Activated CD4-positive, CD25-positive, alpha-beta regulatory T cell (primary cell): Measurements from ENCODE around the gene TRIM10.
"Not testable (repeated sequence)": the region's sequence is repeated elsewhere in the genome, so short reads cannot be mapped to it uniquely, and the experiment has no call there.

Experiments used
- DNase-seq, 4 experiments: peaks; one replicate each; lab custom pipeline; 2025; lab: John Stamatoyannopoulos, UW

The TRIM10 gene

DNA sequence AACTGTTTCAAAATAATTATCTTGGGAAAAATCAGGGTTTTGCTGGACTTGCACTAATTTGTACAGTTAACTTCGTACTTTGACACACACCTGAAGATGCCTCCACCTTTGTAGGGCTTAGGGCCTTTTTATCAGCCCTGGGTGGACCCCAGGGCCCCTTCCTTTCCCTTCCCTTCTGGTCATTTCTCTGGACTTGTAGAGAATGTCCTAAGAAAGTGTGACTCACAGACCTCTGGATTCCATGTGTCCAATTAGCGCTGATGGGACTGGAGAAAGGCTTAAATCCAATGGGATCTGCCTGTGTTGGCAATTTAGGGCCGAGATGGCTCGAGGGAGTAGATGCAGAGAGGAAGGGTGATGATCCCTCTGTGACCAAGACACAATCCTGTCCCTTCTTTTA is 11.7 kb upstream of the TRIM10 start:
- no peak for DNase-seq

DNA sequence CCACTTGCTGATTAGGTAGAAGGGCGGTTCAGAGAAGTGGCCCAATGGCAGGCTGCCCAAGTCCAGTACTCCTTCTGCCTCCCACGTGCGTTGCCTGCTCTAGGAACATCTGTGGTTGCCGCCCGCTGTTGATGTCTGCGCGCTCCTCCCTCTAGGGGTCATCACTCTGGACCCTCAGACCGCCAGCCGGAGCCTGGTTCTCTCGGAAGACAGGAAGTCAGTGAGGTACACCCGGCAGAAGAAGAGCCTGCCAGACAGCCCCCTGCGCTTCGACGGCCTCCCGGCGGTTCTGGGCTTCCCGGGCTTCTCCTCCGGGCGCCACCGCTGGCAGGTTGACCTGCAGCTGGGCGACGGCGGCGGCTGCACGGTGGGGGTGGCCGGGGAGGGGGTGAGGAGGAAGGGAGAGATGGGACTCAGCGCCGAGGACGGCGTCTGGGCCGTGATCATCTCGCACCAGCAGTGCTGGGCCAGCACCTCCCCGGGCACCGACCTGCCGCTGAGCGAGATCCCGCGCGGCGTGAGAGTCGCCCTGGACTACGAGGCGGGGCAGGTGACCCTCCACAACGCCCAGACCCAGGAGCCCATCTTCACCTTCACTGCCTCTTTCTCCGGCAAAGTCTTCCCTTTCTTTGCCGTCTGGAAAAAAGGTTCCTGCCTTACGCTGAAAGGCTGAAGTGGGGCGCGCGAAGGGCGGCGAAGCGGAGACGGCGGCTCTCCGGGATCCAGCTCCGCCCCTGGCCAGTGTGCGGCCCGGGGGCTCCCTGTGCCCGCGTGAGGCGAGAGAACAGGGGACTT is 10.9 kb upstream of the TRIM10 start:
- DNase-seq = no peak

- DNase-seq = no peak
Measured at GRCh38 chr6:30169658-30170614, 8.9 kb upstream of the TRIM10 start.

- DNase-seq = no peak
Measured at GRCh38 chr6:30168741-30169140, 7.7 kb upstream of the TRIM10 start.

DNA sequence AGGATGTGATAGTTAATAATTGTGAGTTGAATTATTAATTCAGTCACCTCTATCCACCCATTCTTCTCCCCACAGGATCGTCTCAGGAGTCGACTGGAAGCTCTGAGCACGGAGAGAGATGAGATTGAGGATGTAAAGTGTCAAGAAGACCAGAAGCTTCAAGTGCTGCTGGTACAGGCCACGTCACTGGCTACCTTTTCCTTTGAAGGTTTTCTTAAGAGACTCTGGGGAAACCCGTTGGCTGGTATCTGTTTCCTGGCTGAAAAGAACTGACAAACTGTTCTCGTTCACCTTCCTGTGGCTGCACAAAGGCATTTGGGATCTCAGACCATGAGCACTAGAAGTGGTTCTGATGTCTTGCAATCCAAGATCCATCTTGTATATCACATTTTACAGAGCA is 6.1 kb upstream of the TRIM10 start:
- DNase-seq = no peak

- DNase-seq = not testable (repeated sequence)
Measured at GRCh38 chr6:30165238-30165637, 4.2 kb upstream of the TRIM10 start.

DNA sequence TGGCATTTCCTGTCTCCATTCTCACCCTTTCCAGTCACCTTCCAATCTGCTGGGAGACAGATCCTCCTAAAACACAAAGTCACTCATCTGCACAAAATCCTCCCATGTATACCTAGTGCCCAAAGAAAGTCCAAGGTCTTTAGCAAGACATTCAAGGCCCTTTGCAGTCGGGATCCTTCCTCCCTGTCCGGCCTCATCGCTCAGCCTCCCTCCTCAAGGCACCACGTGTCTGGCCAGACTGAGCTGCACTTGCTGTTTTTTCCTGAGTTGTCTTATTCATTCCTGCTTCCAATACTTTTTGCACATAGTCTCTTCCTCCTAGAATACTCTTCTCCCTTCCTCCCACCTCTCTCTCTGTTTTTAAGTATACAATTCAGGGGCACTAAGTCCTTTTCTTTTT is 3.7 kb upstream of the TRIM10 start:
- DNase-seq = no peak

DNA sequence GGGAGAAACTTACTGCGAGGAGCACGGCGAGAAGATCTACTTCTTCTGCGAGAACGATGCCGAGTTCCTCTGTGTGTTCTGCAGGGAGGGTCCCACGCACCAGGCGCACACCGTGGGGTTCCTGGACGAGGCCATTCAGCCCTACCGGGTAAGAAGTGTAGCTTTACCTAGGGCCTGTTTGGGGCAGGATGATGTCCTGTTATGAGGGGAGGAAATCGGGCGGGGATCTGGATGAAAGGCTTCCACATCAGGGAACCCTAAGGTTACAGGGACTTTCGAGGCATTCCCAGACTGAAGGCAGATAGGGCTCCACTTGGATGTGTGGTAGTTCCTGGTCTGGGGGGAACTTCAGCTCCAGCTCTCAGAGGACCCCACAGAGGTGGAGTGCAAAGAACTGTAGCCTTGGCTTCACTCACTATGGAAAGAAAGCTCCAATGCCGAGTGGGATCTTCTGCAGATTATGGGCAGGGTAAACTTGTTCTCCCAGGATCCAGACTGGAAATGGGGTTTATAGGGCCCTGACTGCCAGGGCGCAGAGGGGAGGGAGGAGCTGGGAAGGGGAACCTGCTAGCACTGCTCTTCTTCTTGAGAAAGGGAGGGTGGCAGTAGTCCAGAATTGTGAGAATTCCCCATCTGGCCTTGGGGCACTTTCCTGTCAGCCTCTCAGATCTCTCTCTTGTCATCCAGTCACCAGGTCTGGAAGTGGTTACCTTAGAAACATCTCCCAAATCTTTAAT is 3.1 kb upstream of the TRIM10 start:
- DNase-seq = no peak

GRCh38 chr6:30163090-30163917 is 2.3 kb upstream of the TRIM10 start, which contains the start of gene TRIM15:
TSS of gene TRIM15 (plus strand) at chr6:30163546. CDS start at chr6:30163685, 139 bp downstream.
- peak in 2 of 4 experiments; percentile 14 to 28 for DNase-seq

DNA sequence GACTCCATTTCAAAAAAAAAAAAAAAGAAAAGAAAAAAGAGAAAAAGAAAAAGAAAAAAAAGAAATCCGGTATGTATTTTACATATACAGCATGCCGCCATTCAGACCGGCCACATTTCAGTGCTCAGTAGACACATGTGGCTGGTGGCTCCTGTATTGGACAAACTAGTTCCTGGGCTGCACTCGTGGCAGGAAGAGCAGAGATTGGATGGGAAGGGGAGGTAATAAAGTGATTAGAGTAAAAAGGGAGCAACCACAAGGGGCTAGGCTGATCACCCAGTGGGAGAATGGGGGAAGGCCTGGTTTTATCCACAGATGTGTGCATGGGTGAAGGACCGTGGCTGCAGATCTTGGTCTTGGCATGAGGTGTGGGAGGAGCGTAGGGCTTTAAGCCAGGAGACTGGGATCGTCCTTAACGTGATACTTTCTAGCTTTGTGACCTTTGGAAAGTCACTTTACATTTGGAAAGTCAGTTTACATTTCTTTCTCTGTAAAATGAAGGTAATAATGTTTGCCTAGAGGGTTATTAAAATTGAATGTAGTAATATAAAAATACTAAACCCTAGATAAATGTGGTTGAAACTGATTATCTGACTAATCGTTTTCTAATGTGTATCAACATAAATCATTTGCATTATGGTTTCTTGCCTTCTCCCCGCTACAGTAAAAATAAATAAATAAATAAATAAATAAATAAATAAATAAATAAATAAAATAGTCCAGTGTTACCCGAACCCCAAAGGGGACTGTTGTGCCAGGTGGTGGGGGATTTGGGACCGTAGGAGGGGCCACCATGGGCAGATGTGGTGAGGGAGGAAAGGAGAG is 1.5 kb upstream of the TRIM10 start:
- DNase-seq = no peak

DNA sequence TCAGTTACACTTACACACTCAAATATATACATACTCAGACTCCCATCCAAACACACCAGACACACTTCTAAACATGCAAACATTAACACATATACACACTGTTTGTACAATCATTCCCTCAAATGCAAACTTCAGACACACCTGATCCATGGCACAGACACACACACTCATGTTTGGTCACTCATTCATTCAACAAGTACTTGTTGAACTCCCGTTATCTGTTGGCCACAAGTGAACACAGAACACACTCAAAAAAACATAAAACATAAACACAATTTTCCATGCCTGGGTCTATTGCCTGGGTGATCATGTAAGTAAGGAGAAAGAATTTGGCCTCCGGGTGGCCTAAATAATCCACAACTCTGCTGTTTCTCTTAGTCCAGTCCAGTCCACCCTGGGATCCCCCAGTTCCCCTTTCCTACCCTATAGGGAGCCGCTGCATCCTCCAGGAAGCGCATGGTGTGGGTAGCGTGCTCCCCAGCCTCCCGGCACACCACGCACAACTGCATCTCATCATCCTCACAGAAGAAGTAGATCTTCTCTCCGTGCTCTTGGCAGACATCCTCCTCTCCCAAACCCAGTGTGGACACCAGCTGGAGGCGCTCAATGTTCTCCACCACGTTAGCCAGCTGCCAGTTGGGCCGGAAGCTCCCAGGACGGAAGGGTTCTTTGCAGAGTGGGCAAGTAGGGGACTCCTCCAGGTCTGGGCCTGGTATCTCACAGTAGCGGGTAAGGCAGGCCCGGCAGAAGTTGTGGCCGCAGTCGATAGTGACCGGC is 815 bp downstream of the TRIM10 start:
- no peak for DNase-seq

DNA sequence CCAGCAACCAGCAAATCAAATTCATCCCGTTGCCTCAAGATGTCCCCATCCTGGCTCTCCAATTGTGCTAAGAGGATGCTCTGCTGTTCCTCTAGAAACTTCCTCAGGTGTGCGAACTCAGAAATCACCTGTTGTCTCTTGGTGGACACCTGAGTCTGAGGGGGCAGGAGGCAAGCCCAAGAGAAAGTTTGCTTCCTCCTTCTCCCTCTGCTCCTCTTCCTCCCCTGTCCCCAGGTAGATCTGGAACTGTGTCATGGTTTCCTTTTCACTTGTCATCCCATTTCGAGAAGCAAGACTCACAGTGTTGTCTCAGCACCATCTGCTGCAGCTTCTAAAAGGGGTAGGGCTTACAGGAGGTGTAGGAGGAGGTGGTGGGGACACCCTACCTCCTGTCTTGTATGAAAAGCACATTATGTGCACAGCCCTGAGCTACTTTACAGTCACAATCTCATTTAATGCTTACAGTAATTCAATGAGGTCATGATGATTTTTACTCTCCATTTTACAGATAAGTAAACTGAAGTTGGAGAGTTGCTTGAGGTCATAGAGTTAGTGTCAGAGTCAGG is 2.5 kb downstream of the TRIM10 start:
- DNase-seq = no peak

- DNase-seq = no peak
Measured at GRCh38 chr6:30157999-30158398, 3.0 kb downstream of the TRIM10 start.

DNA sequence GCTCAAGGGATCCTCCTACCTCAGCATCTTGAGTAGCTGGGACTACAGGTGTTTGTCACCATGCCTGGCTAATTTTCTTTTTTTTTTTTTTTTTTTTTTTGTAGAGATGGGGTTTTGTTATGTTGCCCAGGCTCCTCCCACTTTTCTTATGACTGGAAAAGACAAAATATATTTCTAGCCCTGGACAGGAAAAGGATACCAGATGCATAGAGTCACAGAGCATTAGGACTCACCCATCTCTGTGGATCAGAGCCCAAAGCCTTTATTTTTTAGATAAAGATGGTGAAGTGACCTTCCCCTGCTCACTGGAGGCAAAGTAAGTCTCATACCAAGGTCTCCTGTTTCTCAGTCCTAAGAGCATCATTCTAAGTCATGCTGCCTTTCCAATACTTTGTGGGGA is 3.4 kb downstream of the TRIM10 start:
- no peak for DNase-seq

DNA sequence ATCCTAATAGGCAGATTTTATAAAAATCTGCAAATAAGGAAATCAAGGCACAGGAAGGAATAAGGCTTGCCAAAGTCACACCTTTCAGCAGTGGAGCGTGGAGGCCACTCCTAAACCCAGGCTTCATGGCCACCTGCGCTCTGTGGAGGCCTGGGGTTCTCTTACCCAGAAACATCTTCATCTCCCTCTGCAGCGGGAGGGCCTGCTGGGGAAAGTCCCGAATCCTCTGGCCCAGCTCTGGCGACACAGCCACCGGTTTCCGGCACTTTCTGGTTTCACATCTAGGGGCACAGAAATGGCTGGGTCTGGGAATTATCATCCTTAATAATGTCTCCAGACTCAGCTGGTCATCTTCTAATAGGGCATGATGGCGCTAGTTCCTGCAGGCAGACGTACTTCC is 4.2 kb downstream of the TRIM10 start:
- no peak for DNase-seq

GRCh38 chr6:30156262-30156599 is 4.8 kb downstream of the TRIM10 start:
- no peak for DNase-seq

DNA sequence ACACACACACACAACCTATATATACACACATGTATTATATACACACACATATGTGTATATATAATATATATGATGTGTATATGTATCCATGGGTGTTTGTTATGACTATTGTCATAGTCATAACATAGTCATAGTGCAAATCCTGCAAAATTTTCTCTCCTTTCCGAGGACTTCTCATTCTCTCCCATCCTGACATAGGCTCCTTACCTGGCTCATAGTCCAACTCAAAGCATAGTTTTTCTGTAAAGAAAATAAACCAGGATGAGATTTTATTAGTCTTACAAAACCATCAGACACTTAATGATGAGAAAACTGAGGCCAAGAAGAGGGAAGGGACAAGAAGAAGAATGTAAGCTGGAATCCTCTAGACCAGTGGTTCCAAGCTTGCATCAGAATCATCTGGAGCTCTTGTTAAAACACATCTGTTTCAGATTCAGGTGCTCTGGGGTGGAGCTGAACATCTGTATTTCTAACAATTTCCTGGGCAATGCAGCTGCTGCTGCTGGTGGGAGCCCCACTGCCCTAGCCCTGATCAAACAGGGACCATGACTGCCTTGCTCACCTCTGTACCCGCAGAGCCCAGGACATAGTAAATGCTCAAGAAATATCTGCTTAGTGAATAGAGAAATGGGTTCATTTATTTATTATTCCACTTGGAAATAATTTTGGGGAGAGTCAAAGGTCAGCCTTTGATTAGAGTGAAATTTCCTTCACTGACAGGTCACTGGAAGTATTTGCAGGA is 5.3 kb downstream of the TRIM10 start:
- DNase-seq = no peak

GRCh38 chr6:30154709-30155519 is 6.1 kb downstream of the TRIM10 start:
- no peak for DNase-seq
